Liver (tissue), 9 donors: ENCODE measurements around the gene RWDD1. TPM values are rescaled to one million over a fixed set of nuclear protein-coding genes. Genes with fewer than 3 reads are reported as not detected.

Experiments
- DNase-seq: peaks from one replicate; pipeline ENCODE4 v3.0.0-alpha.2; 2017; ENCODE audit warnings: low spot score
- H3K27ac ChIP-seq, 2 donors: one replicate each; pipeline ENCODE4 v1.7.0; 2013; ENCODE audit warnings: inconsistent platforms in 2 of 2, low read length in 2 of 2, control low read depth in 1 of 2, low read depth in 1 of 2, mild to moderate bottlenecking in 1 of 2
- H3K27me3 ChIP-seq, 4 donors: one replicate each; pipeline versions ENCODE4 v1.6.1 to v1.7.0; 2013; ENCODE audit warnings: low read length in 3 of 4, inconsistent platforms in 1 of 4, mild to moderate bottlenecking in 1 of 4, moderate library complexity in 1 of 4; ENCODE audit not compliant: control insufficient read depth in 4 of 4, insufficient read depth in 4 of 4
- H3K36me3 ChIP-seq, 4 donors: one replicate each; pipeline versions ENCODE4 v1.6.1 to v1.7.0; 2013; ENCODE audit warnings: low read length in 3 of 4, mild to moderate bottlenecking in 3 of 4, low read depth in 1 of 4, moderate library complexity in 1 of 4; ENCODE audit not compliant: control insufficient read depth in 4 of 4, insufficient read depth in 3 of 4
- H3K4me1 ChIP-seq, 4 donors: one replicate each; pipeline versions ENCODE4 v1.6.1 to v1.7.0; 2013; ENCODE audit warnings: low read length in 3 of 4, mild to moderate bottlenecking in 3 of 4, moderate library complexity in 1 of 4; ENCODE audit not compliant: control insufficient read depth in 4 of 4, insufficient read depth in 4 of 4
- H3K4me3 ChIP-seq, 3 donors: one replicate each; pipeline versions ENCODE4 v1.6.1 to v1.7.0; 2013; ENCODE audit warnings: low read length in 3 of 3, control low read depth in 1 of 3, low read depth in 1 of 3, mild to moderate bottlenecking in 1 of 3
- H3K9ac ChIP-seq, 2 donors: one replicate each; pipeline ENCODE4 v1.7.0; 2013; ENCODE audit warnings: low read length in 2 of 2, mild to moderate bottlenecking in 2 of 2, moderate library complexity in 2 of 2, control low read depth in 1 of 2, low read depth in 1 of 2
- H3K9me3 ChIP-seq, 4 donors: one replicate each; pipeline versions ENCODE4 v1.6.1 to v1.7.0; 2013; ENCODE audit warnings: low read length in 3 of 4; ENCODE audit not compliant: control insufficient read depth in 4 of 4
- FOXA1 ChIP-seq: IDR thresholded peaks from 2 replicates; pipeline ENCODE4 v1.6.1; 2016; ENCODE audit warnings: antibody characterized with exemption
- FOXA2 ChIP-seq: IDR thresholded peaks from 2 replicates; pipeline ENCODE4 v1.6.1; 2016; ENCODE audit warnings: antibody characterized with exemption
- GABPA ChIP-seq, 2 donors: IDR thresholded peaks in 1 of 2; conservative IDR thresholded peaks in 1 of 2; 2 replicates each; pipeline ENCODE4 v1.6.1; 2016; ENCODE audit warnings: antibody characterized with exemption in 2 of 2, mild to moderate bottlenecking in 1 of 2, moderate library complexity in 1 of 2
- HNF4G ChIP-seq: IDR thresholded peaks from 2 replicates; pipeline ENCODE4 v1.6.1; 2016; ENCODE audit warnings: antibody characterized with exemption
- JUND ChIP-seq, 2 donors: IDR thresholded peaks; 2 replicates each; pipeline ENCODE4 v1.6.1; 2016; ENCODE audit warnings: antibody characterized with exemption in 2 of 2
- NR2F2 ChIP-seq: IDR thresholded peaks from 2 replicates; pipeline ENCODE4 v1.6.1; 2016; ENCODE audit warnings: antibody characterized with exemption
- RXRA ChIP-seq, 2 donors: IDR thresholded peaks; 2 replicates each; pipeline ENCODE4 v1.6.1; 2017 to 2018; ENCODE audit warnings: antibody characterized with exemption in 2 of 2, mild to moderate bottlenecking in 1 of 2
- YY1 ChIP-seq: IDR thresholded peaks from 2 replicates; pipeline ENCODE4 v1.6.1; 2016; ENCODE audit warnings: antibody characterized with exemption, mild to moderate bottlenecking
- WGBS: extraction: QIAGEN DNeasy Blood & Tissue Kit; methylation state at CpG from one replicate; pipeline ENCODE4 v1.1.7; 2013; 5-methylcytosine and 5-hydroxymethylcytosine counted together
- polyA plus RNA-seq, 2 donors: library from polyadenylated mRNA; stranded (reverse) in 1 of 2; unstranded in 1 of 2; fragments of 200-250 nt in 1 of 2; fragments of >200 nt in 1 of 2; fragmentation: Nextera tagmentation in 1 of 2; extraction: Ambion mirVana in 1 of 2; gene quantifications; one replicate each; pipeline versions ENCODE4 v1.2.1 to v1.2.3, GENCODE V29; 2013 to 2015
- total RNA-seq, 2 donors: library from RNA; depleted of rRNA; stranded (reverse); fragments of >200 nt; gene quantifications; one replicate each; pipeline ENCODE4 v1.2.3, GENCODE V29; 2014
- TF ChIP-seq, protein P1 (sequence below): IDR thresholded peaks from 2 replicates; pipeline ENCODE4 v1.6.1; 2016; ENCODE audit warnings: antibody characterized with exemption, mild to moderate bottlenecking
- donor health status: healthy.
- donor health status: healthy.
- donor health status: healthy.
- donor health status: healthy.
- donor health status: healthy.

The RWDD1 gene
- total and polyA plus RNA-seq, 4 donors = 7.0 to 52.7 (median 10.9) TPM

DNA sequence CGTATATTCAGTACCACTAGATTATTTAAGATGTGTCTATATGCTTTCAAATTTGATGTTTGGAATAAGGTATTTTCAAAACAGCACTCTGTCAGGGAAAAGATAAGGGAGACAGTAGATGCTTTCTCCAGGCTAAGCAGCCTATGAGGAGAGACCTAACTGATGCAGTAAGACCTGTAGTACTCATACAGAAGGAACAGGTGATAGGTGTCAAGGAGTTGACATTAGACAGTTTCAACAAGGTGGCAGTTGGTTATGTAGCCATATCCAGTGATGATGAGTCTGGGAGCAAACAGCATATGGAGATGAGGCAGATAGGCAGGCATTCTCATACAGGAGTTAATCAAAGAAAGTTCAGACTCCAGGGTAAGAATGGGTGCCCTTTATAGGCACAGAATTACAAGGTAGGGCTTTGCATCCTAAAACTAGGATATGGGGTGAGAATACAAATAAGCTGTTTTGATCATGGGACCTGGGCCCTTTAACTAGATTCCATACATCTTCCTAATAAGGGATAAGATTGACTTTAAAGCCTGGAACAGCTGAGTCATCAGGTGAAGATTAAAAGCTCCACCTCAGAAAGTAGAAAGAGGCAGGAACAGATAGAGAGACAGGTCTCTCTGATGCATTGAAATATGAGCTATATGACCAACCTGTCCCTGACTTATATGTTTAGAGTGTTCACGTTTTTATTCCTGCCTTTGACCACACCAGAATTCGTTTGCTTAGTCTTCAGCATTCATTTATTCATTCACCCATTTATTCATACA, 52.9 kb downstream of the RWDD1 start (continued):
- TF ChIP-seq, protein P1, sequence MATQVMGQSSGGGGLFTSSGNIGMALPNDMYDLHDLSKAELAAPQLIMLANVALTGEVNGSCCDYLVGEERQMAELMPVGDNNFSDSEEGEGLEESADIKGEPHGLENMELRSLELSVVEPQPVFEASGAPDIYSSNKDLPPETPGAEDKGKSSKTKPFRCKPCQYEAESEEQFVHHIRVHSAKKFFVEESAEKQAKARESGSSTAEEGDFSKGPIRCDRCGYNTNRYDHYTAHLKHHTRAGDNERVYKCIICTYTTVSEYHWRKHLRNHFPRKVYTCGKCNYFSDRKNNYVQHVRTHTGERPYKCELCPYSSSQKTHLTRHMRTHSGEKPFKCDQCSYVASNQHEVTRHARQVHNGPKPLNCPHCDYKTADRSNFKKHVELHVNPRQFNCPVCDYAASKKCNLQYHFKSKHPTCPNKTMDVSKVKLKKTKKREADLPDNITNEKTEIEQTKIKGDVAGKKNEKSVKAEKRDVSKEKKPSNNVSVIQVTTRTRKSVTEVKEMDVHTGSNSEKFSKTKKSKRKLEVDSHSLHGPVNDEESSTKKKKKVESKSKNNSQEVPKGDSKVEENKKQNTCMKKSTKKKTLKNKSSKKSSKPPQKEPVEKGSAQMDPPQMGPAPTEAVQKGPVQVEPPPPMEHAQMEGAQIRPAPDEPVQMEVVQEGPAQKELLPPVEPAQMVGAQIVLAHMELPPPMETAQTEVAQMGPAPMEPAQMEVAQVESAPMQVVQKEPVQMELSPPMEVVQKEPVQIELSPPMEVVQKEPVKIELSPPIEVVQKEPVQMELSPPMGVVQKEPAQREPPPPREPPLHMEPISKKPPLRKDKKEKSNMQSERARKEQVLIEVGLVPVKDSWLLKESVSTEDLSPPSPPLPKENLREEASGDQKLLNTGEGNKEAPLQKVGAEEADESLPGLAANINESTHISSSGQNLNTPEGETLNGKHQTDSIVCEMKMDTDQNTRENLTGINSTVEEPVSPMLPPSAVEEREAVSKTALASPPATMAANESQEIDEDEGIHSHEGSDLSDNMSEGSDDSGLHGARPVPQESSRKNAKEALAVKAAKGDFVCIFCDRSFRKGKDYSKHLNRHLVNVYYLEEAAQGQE = no peak
- TF ChIP-seq RXRA (IDR thresholded peaks at IDR 0.05) = no peak

DNA sequence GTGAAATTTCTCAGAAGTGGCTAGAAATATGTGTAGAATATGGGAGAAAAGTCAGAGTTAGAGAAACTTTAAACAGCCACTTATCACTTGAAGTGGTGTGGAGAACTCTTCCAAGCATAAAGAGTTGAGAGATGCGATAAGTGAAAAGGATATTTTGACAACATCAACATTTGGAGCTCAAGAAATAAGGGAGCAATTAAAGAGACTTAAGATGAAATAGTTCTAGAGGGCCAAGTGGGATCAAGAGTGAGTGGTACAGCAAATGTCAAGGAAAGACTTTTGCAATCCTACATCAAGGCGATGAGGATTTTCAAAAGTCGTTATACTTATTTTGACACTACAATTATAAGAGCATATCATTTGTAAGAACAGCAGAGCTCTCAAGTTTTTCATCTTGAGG, 54.6 kb downstream of the RWDD1 start:
- H3K9me3 ChIP-seq = no peaks in the 10 kb centered on the region
- H3K9ac ChIP-seq = no peak overlapping the region
- H3K27me3 ChIP-seq = no peaks in the 10 kb centered on the region
- no peak overlapping the region for H3K4me3 ChIP-seq
- WGBS = 94% methylated on average over 3 of the region's 3 CpGs
- H3K4me1 ChIP-seq = no peaks in the 10 kb centered on the region
- H3K27ac ChIP-seq = no peak overlapping the region
- no peaks in the 10 kb centered on the region for H3K36me3 ChIP-seq
- DNase-seq = no peak
- TF ChIP-seq FOXA2 (no peak), FOXA1 (no peak), YY1 (no peak), HNF4G (no peak), JUND (IDR thresholded peaks at IDR 0.05) (no peak), GABPA (IDR thresholded peaks at IDR 0.05 in 1 of 2, conservative IDR thresholded peaks at IDR 0.05 in 1 of 2) (no peak)
- TF ChIP-seq, protein P1 = no peak

DNA sequence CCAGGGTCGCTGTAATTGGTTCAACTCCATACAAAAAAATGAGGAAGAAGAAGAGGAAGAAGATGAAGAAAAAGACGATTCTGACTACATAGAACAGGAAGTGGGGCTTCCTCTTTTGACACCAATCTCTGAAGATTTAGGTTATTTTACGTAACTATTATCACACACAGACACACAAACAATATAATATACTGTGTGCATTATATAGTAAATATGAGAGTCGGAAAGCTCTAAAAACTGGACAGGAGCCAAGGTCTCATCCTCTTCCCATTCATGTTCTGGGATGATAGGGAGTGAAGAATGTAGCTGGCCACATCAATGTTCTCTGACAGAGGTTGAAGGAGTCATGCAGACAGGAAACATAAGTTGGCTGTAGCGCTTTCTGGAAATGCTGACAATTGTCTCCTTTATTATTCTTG, 58.3 kb downstream of the RWDD1 start:
- Histone ChIP-seq H3K4me1 (no peaks in the 10 kb centered on the region), H3K36me3 (peaks cover 0 to 4% (median 0%) of the 10 kb centered on the region in 4 donors), H3K4me3 (no peak overlapping the region), H3K27ac (no peak overlapping the region), H3K9me3 (no peaks in the 10 kb centered on the region), H3K9ac (no peak overlapping the region), H3K27me3 (no peaks in the 10 kb centered on the region)
- WGBS = 62% methylated on average over 5 of the region's 5 CpGs
- DNase-seq = no peak
- TF ChIP-seq, protein P1 = no peak
- TF ChIP-seq NR2F2 = peak; percentile 73
